GM12891 (cell line): ENCODE results near the gene SLC22A24.

ENCODE experiments used
- POLR2A ChIP-seq: IDR thresholded peaks from 2 replicates; pipeline ENCODE4 v1.6.1; 2011; ENCODE audit warnings: low read depth, low read length, control low read depth
- POLR2AphosphoS5 ChIP-seq: IDR thresholded peaks from 2 replicates; pipeline ENCODE4 v1.6.1; 2011; ENCODE audit warnings: low read depth, low read length, control low read depth
- SPI1 ChIP-seq: IDR thresholded peaks from 2 replicates; pipeline ENCODE4 v1.6.1; 2011; ENCODE audit warnings: low read depth, low read length, control low read depth

GRCh38 chr11:63177872-63178271 is 33.9 kb upstream of the SLC22A24 start:
- TF ChIP-seq POLR2AphosphoS5: no peak
- TF ChIP-seq POLR2A: no peak
- TF ChIP-seq SPI1: no peak
